Measurements from ENCODE around the gene HPCAL4.
A peak's percentile ranks its signal among the peaks of the same experiment; 100 is the strongest.

HPCAL4 gene

DNA sequence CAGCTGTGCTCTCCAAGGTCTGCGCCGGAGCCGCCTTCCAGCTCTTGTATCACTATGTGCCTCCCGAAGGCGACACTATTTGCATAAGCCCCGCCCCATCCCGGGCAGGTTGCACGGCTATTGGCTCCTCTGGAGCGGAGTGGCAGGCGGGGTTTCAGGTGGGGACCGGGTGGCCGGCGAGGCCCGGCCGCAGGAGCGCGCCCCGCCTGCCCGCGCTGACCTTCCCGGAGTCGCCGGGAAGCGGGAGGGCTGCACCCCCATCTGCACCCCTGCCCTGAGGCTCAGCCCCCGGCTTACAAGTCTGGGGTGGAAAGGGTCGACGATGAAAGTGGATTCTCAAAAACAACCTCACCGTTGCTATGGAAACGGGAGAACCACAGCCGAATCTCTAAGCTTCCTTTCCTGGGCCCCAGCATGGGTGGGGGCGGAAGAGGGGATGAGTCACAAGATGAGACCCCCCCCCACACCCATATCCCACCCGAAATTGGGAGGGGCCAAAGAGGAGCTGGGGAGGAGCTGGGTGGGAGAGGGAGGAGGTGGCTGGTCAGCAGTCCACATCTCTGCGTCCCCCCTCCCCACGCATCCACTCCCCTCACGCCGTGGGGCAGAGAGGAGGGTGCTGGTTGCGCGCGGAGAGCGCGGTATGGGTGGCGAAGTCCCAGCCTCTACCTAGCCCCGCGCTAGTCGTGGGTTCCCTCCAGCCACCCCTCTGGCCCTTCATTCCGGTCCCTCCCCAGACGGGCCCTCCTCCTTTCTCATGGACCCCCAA, at the start of gene HPCAL4:
Gene HPCAL4, minus strand, starts transcription at position 51 of the 769 bp plus-strand sequence. CDS start 6,830 bp downstream, outside the sequence.
- DNase-seq (ENCODE audit: low spot score) = peak; percentile 82

DNA sequence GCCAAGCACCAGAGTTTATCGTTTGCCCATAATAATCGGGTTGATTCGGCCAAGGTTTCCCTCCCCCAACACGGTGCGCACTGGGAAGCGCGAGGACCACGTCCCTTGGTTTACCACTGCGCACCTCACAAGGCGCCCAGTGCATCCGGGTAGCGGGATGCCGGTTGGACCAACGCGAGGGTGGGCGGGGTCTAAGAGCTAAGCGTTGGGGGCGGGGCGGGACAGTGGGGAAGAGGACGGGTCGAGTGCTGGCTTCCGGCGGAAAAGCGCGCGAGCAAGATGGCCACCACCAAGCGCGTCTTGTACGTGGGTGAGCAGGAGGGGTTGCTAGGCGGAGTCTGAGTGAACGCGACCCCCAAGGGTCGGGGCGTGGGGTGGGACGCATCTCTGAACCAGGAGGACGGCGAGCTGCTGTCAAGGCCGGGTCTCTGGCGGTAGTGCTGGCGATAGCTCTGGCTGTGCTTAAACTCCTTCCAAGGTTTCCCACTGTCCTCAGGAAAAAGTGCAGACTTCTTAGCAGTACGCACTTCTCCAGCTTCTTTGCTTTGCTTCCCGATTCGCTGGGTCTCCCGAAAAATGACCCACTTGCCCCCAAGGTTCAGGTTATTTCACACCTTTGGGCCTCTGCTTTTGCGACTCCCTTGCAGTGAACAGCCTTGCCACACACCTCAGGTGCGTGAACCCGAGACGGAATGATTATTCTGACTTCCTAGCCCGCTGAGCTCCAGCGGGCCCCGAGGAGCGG, 47.6 kb upstream of the HPCAL4 start, which contains the start of gene PPIE:
Gene PPIE, plus strand, starts transcription at position 261 of the 745 bp plus-strand sequence. Its CDS starts 19 bp downstream, at position 280.
- DNase-seq (ENCODE audit: low spot score) = peak; percentile 93

DNA sequence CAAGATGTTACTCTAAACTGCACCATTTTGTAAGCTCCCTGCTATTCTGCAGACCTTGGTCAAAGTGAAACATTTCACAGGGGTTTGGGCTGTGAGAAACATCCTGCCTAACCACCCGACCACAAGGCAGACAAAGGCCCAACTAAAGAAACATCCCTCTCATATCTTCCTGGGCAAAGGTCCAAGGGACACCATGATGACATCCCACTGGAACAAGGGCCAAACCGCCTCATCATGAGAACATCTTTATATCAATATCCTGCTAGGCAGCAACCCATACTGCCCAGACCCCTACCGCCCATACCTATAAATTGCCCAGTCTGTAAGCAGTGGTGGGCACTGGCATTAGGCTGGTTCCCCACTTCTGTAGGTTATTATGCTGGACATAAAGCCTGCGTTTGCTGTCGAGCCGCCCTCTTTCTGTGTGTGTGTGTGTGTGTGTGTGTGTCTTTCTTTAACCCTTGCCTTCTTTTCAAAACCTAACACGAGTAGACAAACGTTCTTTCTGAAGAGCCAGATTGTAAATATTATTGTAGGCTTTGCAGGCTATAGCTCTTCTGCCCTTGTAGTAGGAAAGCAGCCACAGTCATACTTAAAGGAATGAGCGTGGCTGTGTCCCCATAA, 46.4 kb upstream of the HPCAL4 start:
- no peak for DNase-seq (ENCODE audit: low spot score)

DNA sequence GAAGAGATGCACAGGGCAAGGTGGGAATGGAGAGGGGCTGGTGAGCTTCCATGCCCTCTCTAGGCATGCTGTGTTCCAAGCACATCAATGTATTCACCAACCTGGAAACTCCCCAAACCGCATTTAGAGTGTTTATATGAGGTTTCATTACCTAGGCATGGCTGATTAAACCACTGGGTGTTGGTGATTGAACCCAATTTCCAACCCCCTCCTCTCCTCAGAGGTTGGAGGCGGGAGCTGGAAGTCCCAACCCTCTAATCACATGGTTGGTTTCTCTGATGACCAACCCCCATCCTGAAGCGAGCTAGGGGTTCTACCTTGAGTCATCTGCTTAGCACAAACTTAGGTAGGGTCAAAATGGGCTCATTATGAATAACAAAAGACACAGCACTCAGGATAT, 44.5 kb upstream of the HPCAL4 start:
- no peak for DNase-seq (ENCODE audit: low spot score)

DNA sequence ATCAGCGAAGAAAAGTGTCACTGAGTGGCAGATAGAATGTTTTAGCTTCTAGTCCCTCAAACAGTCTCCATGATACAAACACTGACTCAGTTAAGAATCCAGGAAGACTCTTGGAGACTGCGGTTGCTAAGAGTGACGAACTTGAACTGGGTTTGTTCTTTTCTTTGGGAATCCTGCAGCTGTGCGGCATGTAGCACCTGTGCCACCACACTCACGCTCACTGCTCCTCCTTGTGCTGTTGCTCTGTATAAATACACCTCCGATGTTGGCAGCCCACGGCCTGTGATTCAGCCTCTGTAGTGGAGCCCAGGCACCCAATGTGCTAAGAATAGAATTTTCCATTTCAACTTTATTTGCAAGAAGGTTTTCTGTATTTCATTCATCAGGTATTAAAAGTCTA, 41.9 kb upstream of the HPCAL4 start:
- DNase-seq (ENCODE audit: low spot score) = peak; percentile 84

DNA sequence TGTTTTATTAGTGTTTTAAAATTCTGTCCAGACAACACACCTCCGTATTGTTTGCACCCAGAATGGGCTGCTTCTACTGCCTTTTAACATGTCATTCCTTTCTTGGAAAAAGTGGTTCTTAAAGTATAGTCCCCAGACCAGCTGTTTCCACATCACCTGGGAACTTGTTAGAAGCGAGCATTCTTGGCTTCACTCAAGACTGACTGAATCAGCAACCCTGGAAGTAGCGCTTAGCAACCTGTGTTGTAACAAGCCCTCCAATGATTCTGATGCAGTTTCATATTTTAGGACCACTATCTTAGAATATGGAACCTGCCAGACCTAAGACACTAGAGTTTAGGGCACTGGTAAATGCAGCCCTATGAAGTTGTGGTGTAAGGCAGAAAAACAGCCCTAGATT, 41.5 kb upstream of the HPCAL4 start:
- DNase-seq (ENCODE audit: low spot score) = no peak

DNA sequence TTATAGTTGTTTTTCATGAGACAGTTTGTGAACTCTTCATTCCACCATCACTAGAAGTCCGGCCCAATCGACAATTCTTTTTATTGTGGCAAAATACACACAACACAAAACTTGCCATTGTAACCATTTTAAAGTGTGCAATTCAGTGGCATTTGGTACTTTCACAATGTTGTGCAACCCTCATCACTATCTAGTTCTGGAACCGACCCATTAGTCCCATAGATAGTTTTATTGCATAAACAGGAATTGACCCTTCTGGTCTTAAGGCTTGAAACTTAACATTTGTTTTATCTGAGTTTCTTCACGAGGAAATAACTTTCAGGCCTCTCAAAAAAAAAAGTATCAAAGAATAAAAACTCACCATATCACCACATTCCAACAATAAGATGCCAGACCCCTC, 38.6 kb upstream of the HPCAL4 start:
- DNase-seq (ENCODE audit: low spot score) = no peak

DNA sequence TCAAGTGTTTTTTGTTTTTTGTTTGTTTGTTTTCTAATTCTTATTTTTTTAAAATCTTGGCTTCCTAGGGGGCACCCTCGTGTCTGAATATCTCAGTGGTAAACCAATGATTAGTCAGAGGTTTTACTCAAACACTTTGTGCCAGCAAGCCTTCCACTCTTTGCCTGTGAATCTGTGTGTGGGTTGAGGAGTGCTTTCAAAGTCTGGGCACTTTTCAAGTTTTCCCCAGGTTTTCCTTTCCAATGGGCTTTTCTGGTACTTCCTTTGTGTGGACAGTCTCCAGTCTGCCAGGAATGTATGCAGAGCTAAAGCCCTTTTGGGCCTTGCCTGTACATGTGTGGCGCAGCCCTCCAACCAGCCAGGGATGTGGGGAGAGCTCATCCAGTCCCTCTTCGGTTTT, 37.8 kb upstream of the HPCAL4 start:
- no peak for DNase-seq (ENCODE audit: low spot score)

DNA sequence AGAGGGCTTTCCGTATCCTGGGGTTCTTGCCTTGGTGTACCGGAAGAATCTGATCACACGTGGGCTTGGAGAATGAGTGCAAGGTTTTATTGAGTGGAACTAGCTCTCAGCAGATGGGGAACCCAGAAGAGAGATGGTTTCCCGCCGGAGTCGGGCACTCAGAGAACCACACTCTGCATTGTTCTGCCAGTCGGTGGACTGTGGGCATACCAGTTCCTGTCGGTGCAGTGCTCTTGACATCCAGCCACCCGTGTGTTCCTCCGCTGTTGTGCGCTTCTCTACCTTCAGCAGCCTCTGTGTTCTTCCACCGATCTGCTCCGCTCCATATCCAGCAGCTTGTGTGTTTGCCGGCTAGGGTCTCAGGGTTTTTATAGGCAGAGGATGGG, 36.7 kb upstream of the HPCAL4 start:
- no peak for DNase-seq (ENCODE audit: low spot score)

DNA sequence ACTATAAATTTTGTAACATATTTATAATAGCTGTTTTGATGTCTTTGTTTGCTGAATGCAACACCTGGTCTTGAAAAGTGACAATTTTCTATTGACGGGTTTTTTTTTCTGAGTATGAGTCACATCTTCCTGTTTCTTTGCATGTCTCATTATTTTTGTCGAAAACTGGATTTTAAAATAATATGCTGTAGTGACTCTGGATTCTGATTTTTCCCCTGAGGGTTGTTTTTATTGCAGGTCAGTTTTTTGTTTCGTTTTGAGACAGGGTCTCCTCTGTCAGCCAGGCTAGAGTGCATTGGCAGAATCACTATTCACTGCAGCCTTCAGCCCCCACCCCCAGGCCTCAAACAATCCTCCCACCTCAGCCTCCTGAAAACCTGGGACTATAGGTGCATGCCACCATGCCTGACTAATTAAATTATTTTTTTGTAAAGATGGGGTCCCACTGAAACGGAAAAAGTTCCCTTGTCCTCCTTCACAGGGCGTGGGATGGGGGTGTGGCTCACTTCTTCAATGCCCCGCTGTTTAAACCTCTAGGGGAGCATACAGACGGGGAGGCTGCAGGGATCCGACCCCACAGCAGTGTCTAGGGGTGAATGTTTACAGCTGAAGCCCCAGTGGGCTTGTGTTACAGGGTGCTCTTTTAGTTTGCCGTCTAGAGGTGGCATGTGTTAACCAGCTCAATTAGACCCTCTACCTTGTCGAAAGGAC, 36.1 kb upstream of the HPCAL4 start:
- no peak for DNase-seq (ENCODE audit: low spot score)

DNA sequence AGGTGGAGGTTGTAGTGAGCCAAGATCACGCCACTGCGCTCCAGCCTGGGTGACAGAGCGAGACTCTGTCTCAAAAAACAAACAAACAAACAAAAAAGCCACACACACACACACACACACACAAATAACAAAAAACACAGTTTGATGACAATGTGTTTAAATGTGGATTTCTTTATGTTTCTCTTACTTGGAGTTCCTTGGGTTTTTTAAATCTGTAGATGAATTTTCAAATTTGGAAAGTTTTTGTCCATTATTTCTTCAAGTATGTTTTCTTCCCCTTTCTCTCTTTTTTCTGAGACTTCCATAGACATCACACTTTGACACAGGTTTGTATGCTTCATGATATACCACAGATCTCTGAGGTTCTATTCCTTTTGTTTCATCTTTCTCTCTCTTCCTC, 35.4 kb upstream of the HPCAL4 start:
- no peak for DNase-seq (ENCODE audit: low spot score)

DNA sequence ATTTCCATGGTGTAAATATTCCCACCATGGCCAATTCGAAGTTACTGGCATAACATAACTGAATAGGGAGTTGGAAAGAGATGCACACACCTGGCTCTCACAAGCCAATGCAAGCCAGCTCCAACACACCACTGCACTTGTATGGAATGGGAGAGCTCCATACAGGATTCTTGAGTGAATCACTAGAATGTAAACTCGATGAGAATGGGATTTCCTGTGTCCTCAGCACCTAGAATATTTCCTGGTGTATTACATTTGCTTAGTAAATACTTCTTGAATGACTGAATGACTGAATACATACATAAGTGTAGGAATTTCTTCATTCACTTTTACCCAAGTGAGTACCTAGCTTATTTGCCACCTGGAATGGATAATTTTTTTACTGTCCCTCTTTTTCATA, 31.3 kb upstream of the HPCAL4 start:
- DNase-seq (ENCODE audit: low spot score) = no peak

DNA sequence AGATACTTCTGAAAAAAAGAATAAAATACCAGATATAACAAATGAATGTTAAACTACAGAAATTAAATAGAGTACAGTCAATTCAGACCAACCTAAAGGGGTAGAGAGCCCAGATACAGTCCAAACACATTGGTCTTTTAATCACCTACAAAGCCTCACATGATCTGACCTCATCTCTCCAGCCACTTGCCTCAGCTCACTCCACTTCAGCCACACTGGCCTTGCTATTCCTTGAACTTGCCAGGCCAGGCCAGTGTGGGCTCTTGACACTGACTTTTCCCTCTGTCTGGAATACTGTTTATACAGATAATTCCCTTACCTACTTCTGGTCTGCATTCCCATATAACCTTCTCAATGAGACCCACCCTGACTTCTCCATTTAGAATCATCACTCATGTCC, 30.4 kb upstream of the HPCAL4 start:
- no peak for DNase-seq (ENCODE audit: low spot score)

DNA sequence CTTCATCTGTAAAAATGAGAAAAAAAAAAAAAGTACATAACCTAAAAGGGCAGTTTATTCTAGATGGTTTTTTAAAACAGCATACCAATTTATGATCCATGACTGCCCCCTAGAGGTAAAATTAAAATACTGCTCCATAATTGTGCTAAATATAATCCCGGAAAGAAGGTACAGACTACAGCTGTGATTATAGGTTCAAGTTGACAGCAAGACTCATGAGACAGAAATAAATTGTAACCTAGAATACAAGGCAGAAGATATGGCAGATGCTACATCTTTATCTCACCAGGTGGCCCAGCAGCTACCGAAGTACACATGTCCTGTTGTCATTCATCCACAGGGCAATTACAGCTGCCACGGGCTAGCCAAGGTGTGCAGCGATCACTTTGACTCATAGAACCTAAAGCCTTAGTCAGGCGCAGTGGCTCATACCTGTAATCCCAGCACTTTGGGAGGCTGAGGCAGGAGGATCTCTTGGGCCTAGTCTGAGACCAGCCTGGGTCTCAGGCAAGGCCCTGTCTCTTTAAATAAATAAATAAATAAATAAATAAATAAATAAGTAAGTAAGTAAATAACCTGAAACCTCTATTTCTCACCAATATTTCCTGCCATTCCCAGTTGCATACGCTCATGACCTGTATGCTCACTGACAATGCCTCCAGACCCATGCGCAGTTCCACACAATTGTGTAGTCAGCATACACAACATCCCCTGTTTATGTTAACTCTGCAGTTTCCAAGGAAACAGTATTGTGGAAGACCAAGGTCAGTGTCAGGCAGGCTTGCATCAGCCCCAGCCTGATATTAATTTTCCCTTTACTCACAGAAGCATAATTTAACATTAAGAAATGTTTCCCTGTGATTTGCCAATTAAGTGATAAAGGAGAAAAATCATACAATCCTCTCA, 29.1 kb upstream of the HPCAL4 start:
- DNase-seq (ENCODE audit: low spot score) = peak; percentile 44

DNA sequence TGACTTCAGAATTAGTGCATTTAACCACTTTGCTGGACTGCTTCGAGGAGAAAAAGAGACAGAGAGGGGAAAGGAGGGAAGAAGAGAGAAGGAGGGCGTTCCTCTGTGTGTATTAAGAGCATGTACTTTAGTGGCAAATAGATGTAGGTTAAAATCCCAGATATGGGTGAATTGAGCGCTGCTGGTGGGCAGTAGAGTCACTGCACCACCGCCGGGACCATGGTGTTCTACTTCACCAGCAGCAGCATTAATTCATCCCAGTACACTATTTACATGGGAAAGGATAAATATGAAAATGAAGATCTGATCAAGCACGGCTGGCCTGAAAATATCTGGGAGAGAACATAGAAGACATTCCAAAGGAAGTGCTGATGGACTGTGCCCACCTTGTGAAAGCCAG, 26.6 kb upstream of the HPCAL4 start:
- DNase-seq (ENCODE audit: low spot score) = no peak

DNA sequence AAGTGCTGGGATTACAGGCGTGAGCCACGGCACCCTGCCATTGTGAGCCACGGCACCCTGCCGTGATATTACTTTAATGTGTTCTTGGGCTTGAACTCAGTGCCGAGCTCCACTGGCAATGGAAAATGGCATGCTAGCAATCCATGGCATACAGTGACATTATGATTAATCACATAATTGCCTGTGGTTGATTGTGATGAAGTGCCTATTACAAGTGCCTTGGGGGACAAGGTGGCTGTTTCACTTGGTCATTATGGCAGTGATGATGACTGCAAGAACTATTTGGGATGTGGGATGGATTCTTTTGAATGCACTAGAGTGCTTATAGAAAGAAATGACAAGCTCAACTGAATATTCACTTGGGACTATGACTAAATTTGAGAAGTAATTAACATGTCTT, 22.3 kb upstream of the HPCAL4 start:
- no peak for DNase-seq (ENCODE audit: low spot score)

DNA sequence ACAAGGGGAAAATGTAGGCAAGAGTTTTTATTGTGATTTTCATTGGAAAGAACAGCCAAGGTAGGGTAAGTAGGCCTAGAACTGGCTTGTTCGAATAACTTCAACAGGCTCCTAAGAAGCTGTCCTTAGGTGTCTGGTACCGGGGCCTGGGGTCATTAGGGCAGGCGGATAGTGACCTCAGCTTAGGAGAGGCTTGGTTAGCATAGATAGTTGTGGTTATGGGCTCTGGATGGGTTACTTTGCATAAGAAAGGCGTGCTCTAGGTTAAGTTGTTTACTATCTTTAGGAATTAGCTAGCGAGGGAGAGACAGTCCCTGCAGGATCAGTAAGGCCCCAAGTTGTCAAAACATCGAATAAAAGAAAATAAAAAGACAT, 20.7 kb upstream of the HPCAL4 start:
- no peak for DNase-seq (ENCODE audit: low spot score)

DNA sequence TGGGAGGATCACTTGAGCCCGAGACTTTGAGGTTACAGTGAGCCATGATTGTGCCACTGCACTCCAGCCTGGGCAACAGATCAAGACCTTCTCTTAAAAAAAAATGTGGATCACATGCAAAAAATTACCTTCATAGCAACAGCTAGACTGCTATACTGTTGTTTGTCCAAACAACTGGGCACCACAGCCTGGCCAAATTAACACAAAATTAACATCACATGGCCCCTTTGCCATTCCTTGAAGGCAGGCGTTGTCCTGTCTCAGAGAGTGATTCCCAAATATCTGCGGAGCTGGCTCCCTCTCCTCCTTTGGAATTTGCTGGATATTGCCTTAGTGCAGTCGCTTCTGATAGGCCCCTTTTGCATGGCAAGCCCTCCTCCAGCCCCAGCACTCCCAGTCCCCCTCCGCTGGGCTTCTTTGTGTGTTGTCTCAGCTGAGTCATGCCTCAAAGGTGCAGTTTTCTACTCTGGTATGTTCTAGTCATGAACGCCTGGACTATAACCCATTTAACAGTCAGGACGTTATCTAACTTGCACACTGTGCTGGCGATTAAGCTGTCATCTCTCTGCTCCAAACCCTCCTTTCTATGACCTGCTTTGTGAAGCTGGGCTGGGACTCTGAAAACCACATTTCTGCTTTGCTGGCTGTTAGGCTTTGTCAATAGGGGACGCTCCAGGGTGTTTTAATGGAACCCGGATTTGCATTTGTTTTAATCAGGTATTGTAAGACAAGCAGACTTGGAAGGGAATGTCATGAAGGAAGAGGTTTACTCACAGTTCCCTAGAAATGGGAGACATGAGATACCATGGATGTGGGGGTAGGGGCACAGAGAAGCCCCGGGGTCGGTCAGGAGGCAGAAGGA, 20.1 kb upstream of the HPCAL4 start:
- DNase-seq (ENCODE audit: low spot score) = no peak

DNA sequence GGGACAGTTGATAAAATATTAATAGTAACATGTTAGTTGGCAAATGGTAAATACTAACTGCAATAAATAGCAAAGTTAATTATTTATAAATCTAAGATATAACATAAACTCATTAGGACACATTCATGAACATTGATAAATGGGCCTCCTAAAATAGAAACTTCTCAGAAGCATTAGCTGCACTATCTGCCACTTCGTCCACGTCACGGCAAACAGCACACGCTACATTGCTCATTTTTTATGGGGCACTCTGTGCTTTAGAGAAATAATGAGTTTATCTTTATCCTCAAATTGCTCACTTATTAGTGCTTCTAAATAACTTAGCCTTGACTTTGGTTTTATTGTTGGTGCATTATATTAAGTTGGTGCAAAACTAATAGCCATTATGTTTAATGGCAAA, 16.3 kb upstream of the HPCAL4 start:
- DNase-seq (ENCODE audit: low spot score) = no peak

DNA sequence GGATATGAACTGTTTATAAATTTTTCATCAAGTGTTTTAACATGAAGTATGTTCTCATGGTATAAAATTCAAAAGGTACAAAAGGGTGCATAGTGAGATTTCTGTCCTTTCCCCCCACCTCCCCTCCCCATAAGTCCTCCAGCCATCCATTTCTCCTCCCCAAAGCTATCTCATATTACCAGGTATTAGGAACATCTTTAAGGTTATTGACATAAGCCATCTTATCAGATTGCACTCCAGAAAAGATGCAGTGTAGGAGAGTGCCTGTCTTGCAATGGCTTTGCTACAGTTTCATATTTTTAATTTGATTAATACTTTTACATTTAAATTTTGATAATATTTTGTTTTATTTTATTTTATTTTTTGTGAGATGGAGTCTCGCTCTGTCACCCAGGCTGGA, 13.5 kb upstream of the HPCAL4 start:
- DNase-seq (ENCODE audit: low spot score) = no peak

Data from putamen (tissue), 1 donor.